ENCODE results near the gene KCNJ9.

KCNJ9 gene

GRCh38 chr1:160139840-160140239 is 58.5 kb downstream of the KCNJ9 start:
- Mint-ChIP-seq H3K27ac (no peak overlapping the region), H3K4me1 (no peaks in the 10 kb centered on the region), H3K4me3 (no peak overlapping the region), H3K27me3 (peaks cover 34 to 46% of the 10 kb centered on the region in 2 donors), H3K9me3 (no peaks in the 10 kb centered on the region), H3K36me3 (no peaks in the 10 kb centered on the region)
- DNase-seq (no peak), ATAC-seq (replicated peaks) (no peak)

All from stimulated activated naive B cell treated with anti-CD40 and anti-IgM and Interleukin-4, amounts not matched to agents 10 μg/mL and 1 μg/mL and 100 μg/mL, for 72 hours (primary cell).